ENCODE results near the gene MLH1. TPM values are rescaled to one million over a fixed set of nuclear protein-coding genes. Genes with fewer than 3 reads are reported as not detected.

The MLH1 gene
- total and polyA plus RNA-seq, 2 of the 8 experiments (the other 6 are each of a cell fraction or from before 2014, with no cell fraction given), result 36.4 to 47.3 TPM

DNA sequence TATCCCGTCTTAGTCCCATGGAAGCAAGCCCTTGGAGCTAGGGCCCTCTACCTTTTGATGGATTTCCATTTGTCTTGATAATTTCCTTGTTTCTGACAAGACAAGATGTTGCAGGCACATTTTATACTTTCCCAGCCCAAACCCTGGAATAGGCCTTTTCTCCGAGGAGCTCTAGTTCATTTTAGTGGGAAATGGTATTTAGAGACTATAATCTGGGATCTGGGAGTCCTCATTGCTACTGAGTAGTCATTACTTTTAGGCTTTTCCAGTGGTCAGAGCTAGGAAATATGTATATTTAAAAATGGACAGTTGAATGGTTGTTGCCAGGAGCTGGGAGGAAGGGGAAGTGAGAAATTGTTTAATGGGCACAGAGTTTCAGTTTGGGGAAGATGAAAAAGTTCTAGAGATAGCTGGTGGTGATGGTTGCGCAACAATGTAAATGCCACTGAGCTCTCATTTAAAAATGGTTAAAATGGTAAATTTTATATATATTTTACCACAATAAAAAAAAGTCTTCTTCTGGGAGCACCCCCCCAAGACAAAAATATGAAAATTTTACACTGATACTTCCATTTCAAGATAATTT is 31.6 kb downstream of the MLH1 start:
- POLR2A ChIA-PET (ENCODE audit: partially characterized antibody), result interaction anchor here (0.6 to 1.3 kb wide), 2 partner anchors 19 to 32 kb away, joined by 3 to 4 read pairs; partner anchors contain the start of genes EPM2AIP1 and MLH1
- H3K4ac ChIP-seq (replicated peaks; ENCODE audit: insufficient read length, low read depth, low read length), result no peak overlapping the region

More for the DNA sequence above, 31.6 kb downstream of the MLH1 start:
- no peak overlapping the region for H3K9ac ChIP-seq (replicated peaks in 1 of 4; ENCODE audit: extremely low read depth in 1 of 4, low read depth in 3 of 4, low read length in 3 of 4)
- H3K23me2 ChIP-seq (ENCODE audit: low read depth, low read length), result no peaks in the 10 kb centered on the region
- H4K8ac ChIP-seq (ENCODE audit: extremely low read depth, insufficient read depth, low read length), result no peak overlapping the region
- no peaks in the 10 kb centered on the region for H3K4me1 ChIP-seq (replicated peaks in 1 of 4; ENCODE audit: control insufficient read depth in 3 of 4, insufficient read depth in 4 of 4, low read length in 3 of 4)
- no peak overlapping the region for H3K14ac ChIP-seq (ENCODE audit: insufficient read length)
- no peak overlapping the region for H2AK5ac ChIP-seq (ENCODE audit: low read depth, low read length)
- H3K79me2 ChIP-seq (ENCODE audit: control insufficient read depth in 1 of 2, insufficient read depth in 2 of 2, low read length in 2 of 2), result no peaks in the 10 kb centered on the region
- no peaks in the 10 kb centered on the region for H4K20me1 ChIP-seq (replicated peaks in 1 of 2; ENCODE audit: control insufficient read depth in 1 of 2, insufficient read depth in 2 of 2, low read length in 2 of 2)
- H3K4me3 ChIP-seq (ENCODE audit: extremely low read depth in 1 of 4, insufficient read depth in 2 of 4, low read depth in 3 of 4, low read length in 4 of 4), result no peak overlapping the region
- FAIRE-seq (no peak), DNase-seq (ENCODE audit: low read depth in 1 of 2, low spot score in 2 of 2) (no peak)
- no peak overlapping the region for H3K18ac ChIP-seq (ENCODE audit: extremely low read depth, low read length)
- no peak overlapping the region for H3K27ac ChIP-seq (ENCODE audit: low read depth, low read length)
- H3K36me3 ChIP-seq (ENCODE audit: control insufficient read depth in 2 of 4, insufficient read depth in 4 of 4, low read length in 3 of 4), result peaks cover 24 to 93% (median 58%) of the 10 kb centered on the region in 4 experiments
- H4K5ac ChIP-seq (ENCODE audit: insufficient read length, low read depth, low read length), result no peak overlapping the region
- H3K79me1 ChIP-seq (ENCODE audit: low read depth, low read length), result no peaks in the 10 kb centered on the region; the same call in 1 of the 2 replicates
- WGBS, 2 experiments (ENCODE audit: extremely low coverage in 1 of 2, insufficient coverage in 1 of 2, insufficient read length in 1 of 2, insufficient replicate concordance in 2 of 2, low coverage in 1 of 2, low lambda C conversion rate in 2 of 2, missing lambda C conversion rate in 1 of 2), result 91% methylated on average over 3 of the region's 3 CpGs; no CpG with 5 or more reads in 1 of the 2 experiments
- no peak overlapping the region for H2BK20ac ChIP-seq (ENCODE audit: low read length)
- no peak overlapping the region for H2BK15ac ChIP-seq (ENCODE audit: low read length)
- no peak overlapping the region for H4K91ac ChIP-seq (replicated peaks; ENCODE audit: insufficient read length, low read length)
- H2BK5ac ChIP-seq (ENCODE audit: low read depth, low read length), result no peak overlapping the region
- H3K23ac ChIP-seq (ENCODE audit: insufficient read length), result no peak overlapping the region
- H2BK12ac ChIP-seq (ENCODE audit: low read depth, low read length), result no peak overlapping the region
- H3K4me2 ChIP-seq (ENCODE audit: insufficient read depth in 1 of 2, low read depth in 2 of 2, low read length in 2 of 2), result no peak overlapping the region
- H2AFZ ChIP-seq (ENCODE audit: low read length), result no peak overlapping the region
- no peak overlapping the region for H2BK120ac ChIP-seq (replicated peaks; ENCODE audit: low read depth, low read length)
- H3K56ac ChIP-seq (replicated peaks; ENCODE audit: insufficient read length, low read depth, low read length), result no peak overlapping the region
- H3K9me3 ChIP-seq (ENCODE audit: insufficient read depth in 2 of 2, low read depth in 1 of 2, low read length in 1 of 2), result no peaks in the 10 kb centered on the region
- TF ChIP-seq CTBP2 (IDR thresholded peaks at IDR 0.05; ENCODE audit: borderline replicate concordance, insufficient read depth, insufficient read length, low read length) (no peak), POLR2A (IDR thresholded peaks at IDR 0.05; ENCODE audit: control extremely low read depth in 1 of 2, low read depth in 2 of 2, low read length in 2 of 2) (no peak), RNF2 (IDR thresholded peaks at IDR 0.05; ENCODE audit: borderline replicate concordance, low read depth, low read length, missing control alignments, poor library complexity, severe bottlenecking) (no peak), EP300 (IDR thresholded peaks at IDR 0.05; ENCODE audit: borderline replicate concordance in 1 of 2, low read depth in 2 of 2, low read length in 2 of 2) (no peak), BCL11A (IDR thresholded peaks at IDR 0.05; ENCODE audit: low read depth in 2 of 2, low read length in 2 of 2) (no peak), CEBPB (IDR thresholded peaks at IDR 0.05; ENCODE audit: low read depth, low read length) (peak; percentile 94), KDM5A (IDR thresholded peaks at IDR 0.05; ENCODE audit: low read length) (no peak), TEAD4 (IDR thresholded peaks at IDR 0.05; ENCODE audit: low read depth, low read length) (no peak), RBBP5 (IDR thresholded peaks at IDR 0.05; ENCODE audit: borderline replicate concordance, low read depth, low read length) (no peak)
- no peaks in the 10 kb centered on the region for H3K27me3 ChIP-seq (replicated peaks in 1 of 4; ENCODE audit: control insufficient read depth in 3 of 4, extremely low read depth in 1 of 4, insufficient read depth in 3 of 4, low read length in 3 of 4)
- CTCF ChIA-PET (ENCODE audit: partially characterized antibody), result interaction anchor here (0.7 to 1.5 kb wide), 8 partner anchors 9 to 233 kb away, joined by 3 to 5 read pairs (median 4); no protein-coding TSS in a partner anchor

Data from H1 (cell line).